ENCODE measurements around the gene FBXO34. TPM values are rescaled to one million over a fixed set of nuclear protein-coding genes. Genes with fewer than 3 reads are reported as not detected.

Gene FBXO34
- total RNA-seq, 1 donor = 24.6 TPM

- H3K4me3 ChIP-seq (ENCODE audit: insufficient read depth, low read length) = no peak overlapping the region
- TF ChIP-seq CTCF (IDR thresholded peaks at IDR 0.05; ENCODE audit: extremely low read depth, low read depth, low read length) = no peak
- H4K20me1 ChIP-seq (ENCODE audit: insufficient read depth, low read length) = peaks cover 41% of the 10 kb centered on the region
- no peak overlapping the region for H2AFZ ChIP-seq (ENCODE audit: low read length)
- H3K27me3 ChIP-seq (ENCODE audit: insufficient read depth, low read length) = no peaks in the 10 kb centered on the region
- DNase-seq (ENCODE audit: insufficient read length, low spot score, missing footprints) = no peak
- no peaks in the 10 kb centered on the region for H3K9me3 ChIP-seq (ENCODE audit: low read depth, low read length)
- no peaks in the 10 kb centered on the region for H3K36me3 ChIP-seq (ENCODE audit: insufficient read depth, low read length)
- no peak overlapping the region for H3K27ac ChIP-seq (ENCODE audit: low read depth, low read length)
- H3K4me1 ChIP-seq (ENCODE audit: insufficient read depth, low read length) = peaks cover 5% of the 10 kb centered on the region
- peaks cover 90% of the 10 kb centered on the region for H3K79me2 ChIP-seq (ENCODE audit: insufficient read depth, low read length)
- no peak overlapping the region for H3K4me2 ChIP-seq (ENCODE audit: insufficient read depth, low read length)
Observed at GRCh38 chr14:55279384-55279783, 8.2 kb downstream of the FBXO34 start.

- H2AFZ ChIP-seq (ENCODE audit: low read length) = no peak overlapping the region
- DNase-seq (ENCODE audit: insufficient read length, low spot score, missing footprints) = no peak
- no peaks in the 10 kb centered on the region for H3K36me3 ChIP-seq (ENCODE audit: insufficient read depth, low read length)
- no peak overlapping the region for H3K27ac ChIP-seq (ENCODE audit: low read depth, low read length)
- TF ChIP-seq CTCF (IDR thresholded peaks at IDR 0.05; ENCODE audit: extremely low read depth, low read depth, low read length) = no peak
- H3K79me2 ChIP-seq (ENCODE audit: insufficient read depth, low read length) = peaks cover 93% of the 10 kb centered on the region
- H3K4me2 ChIP-seq (ENCODE audit: insufficient read depth, low read length) = no peak overlapping the region
- no peaks in the 10 kb centered on the region for H3K4me1 ChIP-seq (ENCODE audit: insufficient read depth, low read length)
- no peaks in the 10 kb centered on the region for H3K27me3 ChIP-seq (ENCODE audit: insufficient read depth, low read length)
- no peaks in the 10 kb centered on the region for H3K9me3 ChIP-seq (ENCODE audit: low read depth, low read length)
- no peak overlapping the region for H3K4me3 ChIP-seq (ENCODE audit: insufficient read depth, low read length)
- H4K20me1 ChIP-seq (ENCODE audit: insufficient read depth, low read length) = peaks cover 43% of the 10 kb centered on the region
Observed at GRCh38 chr14:55281316-55281839, 10.2 kb downstream of the FBXO34 start.

GRCh38 chr14:55285048-55285652 lies 13.9 kb downstream of the FBXO34 start:
- DNase-seq (ENCODE audit: insufficient read length, low spot score, missing footprints) = no peak
- no peak overlapping the region for H3K4me2 ChIP-seq (ENCODE audit: insufficient read depth, low read length)
- no peaks in the 10 kb centered on the region for H3K27me3 ChIP-seq (ENCODE audit: insufficient read depth, low read length)
- H3K36me3 ChIP-seq (ENCODE audit: insufficient read depth, low read length) = no peaks in the 10 kb centered on the region
- peaks cover 24% of the 10 kb centered on the region for H4K20me1 ChIP-seq (ENCODE audit: insufficient read depth, low read length)
- no peak overlapping the region for H3K4me3 ChIP-seq (ENCODE audit: insufficient read depth, low read length)
- no peak for TF ChIP-seq CTCF (IDR thresholded peaks at IDR 0.05; ENCODE audit: extremely low read depth, low read depth, low read length)
- no peaks in the 10 kb centered on the region for H3K4me1 ChIP-seq (ENCODE audit: insufficient read depth, low read length)
- H3K79me2 ChIP-seq (ENCODE audit: insufficient read depth, low read length) = peaks cover 91% of the 10 kb centered on the region
- no peak overlapping the region for H3K27ac ChIP-seq (ENCODE audit: low read depth, low read length)
- H2AFZ ChIP-seq (ENCODE audit: low read length) = no peak overlapping the region
- H3K9me3 ChIP-seq (ENCODE audit: low read depth, low read length) = no peaks in the 10 kb centered on the region

GRCh38 chr14:55288439-55288838 lies 17.2 kb downstream of the FBXO34 start:
- Histone ChIP-seq H4K20me1 (ENCODE audit: insufficient read depth, low read length) (peaks cover 13% of the 10 kb centered on the region), H3K4me1 (ENCODE audit: insufficient read depth, low read length) (no peaks in the 10 kb centered on the region), H3K79me2 (ENCODE audit: insufficient read depth, low read length) (peaks cover 91% of the 10 kb centered on the region), H2AFZ (ENCODE audit: low read length) (no peak overlapping the region), H3K4me3 (ENCODE audit: insufficient read depth, low read length) (no peak overlapping the region), H3K4me2 (ENCODE audit: insufficient read depth, low read length) (no peak overlapping the region), H3K9me3 (ENCODE audit: low read depth, low read length) (no peaks in the 10 kb centered on the region), H3K27me3 (ENCODE audit: insufficient read depth, low read length) (no peaks in the 10 kb centered on the region), H3K36me3 (ENCODE audit: insufficient read depth, low read length) (no peaks in the 10 kb centered on the region), H3K27ac (ENCODE audit: low read depth, low read length) (no peak overlapping the region)
- DNase-seq (ENCODE audit: insufficient read length, low spot score, missing footprints) = no peak
- no peak for TF ChIP-seq CTCF (IDR thresholded peaks at IDR 0.05; ENCODE audit: extremely low read depth, low read depth, low read length)
